Epithelial cell of proximal tubule (primary cell): ENCODE measurements around the gene FGF1. TPM values are rescaled to one million over a fixed set of nuclear protein-coding genes. Genes with fewer than 3 reads are reported as not detected.

ENCODE experiments used
- DNase-seq: peaks from one replicate; pipeline ENCODE4 v3.0.0-alpha.2; 2011; ENCODE audit warnings: low read depth
- H3K4me3 ChIP-seq: 2 replicates; pipeline ENCODE4 v1.5.1; 2011; ENCODE audit warnings: low read depth, mild to moderate bottlenecking, low read length
- total RNA-seq: library from RNA; depleted of rRNA; stranded (reverse); fragments of >200 nt; gene quantifications from 2 replicates; pipeline ENCODE4 v1.2.3, GENCODE V29; 2015
- TF ChIP-seq, protein P1 (sequence below): conservative IDR thresholded peaks from 2 replicates; pipeline ENCODE4 v1.5.1; 2012; ENCODE audit warnings: low read depth, mild to moderate bottlenecking, low read length

FGF1 gene
- total RNA-seq, 1 donor from 2014 or later: 1.2 TPM

DNA sequence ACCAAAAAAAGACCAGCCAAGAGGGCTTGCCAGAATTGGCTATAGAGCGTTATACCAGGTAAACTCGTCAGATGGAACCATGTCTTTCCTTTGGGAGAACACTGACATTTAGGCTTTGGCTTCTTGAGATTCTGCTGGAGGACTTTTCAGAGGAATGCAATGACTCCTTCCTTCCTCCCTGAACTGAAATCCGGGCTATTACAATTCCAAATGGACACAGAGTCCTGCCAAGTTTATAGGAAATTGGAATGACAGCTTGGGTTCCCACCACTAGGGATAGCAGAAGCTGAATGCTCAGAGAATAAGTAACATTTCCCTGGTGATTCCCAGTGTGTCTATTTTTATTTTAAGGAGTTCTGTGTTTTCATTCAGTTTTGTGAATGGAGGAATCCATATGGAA lies 143.0 kb downstream of the FGF1 start:
- H3K4me3 ChIP-seq: no peak overlapping the region
- no peak for DNase-seq
- TF ChIP-seq, protein P1, sequence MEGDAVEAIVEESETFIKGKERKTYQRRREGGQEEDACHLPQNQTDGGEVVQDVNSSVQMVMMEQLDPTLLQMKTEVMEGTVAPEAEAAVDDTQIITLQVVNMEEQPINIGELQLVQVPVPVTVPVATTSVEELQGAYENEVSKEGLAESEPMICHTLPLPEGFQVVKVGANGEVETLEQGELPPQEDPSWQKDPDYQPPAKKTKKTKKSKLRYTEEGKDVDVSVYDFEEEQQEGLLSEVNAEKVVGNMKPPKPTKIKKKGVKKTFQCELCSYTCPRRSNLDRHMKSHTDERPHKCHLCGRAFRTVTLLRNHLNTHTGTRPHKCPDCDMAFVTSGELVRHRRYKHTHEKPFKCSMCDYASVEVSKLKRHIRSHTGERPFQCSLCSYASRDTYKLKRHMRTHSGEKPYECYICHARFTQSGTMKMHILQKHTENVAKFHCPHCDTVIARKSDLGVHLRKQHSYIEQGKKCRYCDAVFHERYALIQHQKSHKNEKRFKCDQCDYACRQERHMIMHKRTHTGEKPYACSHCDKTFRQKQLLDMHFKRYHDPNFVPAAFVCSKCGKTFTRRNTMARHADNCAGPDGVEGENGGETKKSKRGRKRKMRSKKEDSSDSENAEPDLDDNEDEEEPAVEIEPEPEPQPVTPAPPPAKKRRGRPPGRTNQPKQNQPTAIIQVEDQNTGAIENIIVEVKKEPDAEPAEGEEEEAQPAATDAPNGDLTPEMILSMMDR: peak; percentile 19

Other genes starting within 250 kb of the FGF1 start
- 6.4 and 7.0 TPM in 2 replicates for gene ARHGAP26, start 84.3 kb upstream of the FGF1 start, total RNA-seq